ENCODE measurements around the gene CADM2. TPM values are rescaled to one million over a fixed set of nuclear protein-coding genes. Genes with fewer than 3 reads are reported as not detected.
"Not testable (repeated sequence)": the region's sequence is repeated elsewhere in the genome, so short reads cannot be mapped to it uniquely, and the experiment has no call there.

The CADM2 gene
- total RNA-seq, 2 donors from 2014 or later = 8.9 to 11.6 TPM

DNA sequence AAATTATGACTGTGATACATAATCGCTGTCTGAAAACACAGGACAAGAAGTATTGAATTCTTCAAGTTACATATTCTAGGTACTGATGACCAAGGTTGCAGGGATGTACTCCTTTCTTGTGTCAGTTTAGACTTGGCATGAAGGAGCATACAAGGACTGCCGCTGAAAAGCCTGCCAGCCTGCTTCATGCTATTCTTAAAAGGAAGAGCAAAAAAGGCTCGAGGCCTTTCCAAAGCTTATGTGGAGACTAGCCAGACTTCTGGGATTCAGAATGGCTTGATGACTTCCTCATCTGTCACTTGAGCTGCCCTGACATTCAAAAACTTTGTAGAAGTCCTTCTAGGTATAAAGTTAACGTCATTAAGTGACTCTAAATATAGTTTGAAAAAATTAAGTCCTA lies 92.0 kb downstream of the CADM2 start:
- DNase-seq (no peak), ATAC-seq (no peak)
- intact Hi-C loops (cut with DNase I) = no loop called here

GRCh38 chr3:85051786-85052185 lies 93.0 kb downstream of the CADM2 start:
- no peak for ATAC-seq
- no peak for DNase-seq
- intact Hi-C loops (cut with DNase I) = no loop called here

DNA sequence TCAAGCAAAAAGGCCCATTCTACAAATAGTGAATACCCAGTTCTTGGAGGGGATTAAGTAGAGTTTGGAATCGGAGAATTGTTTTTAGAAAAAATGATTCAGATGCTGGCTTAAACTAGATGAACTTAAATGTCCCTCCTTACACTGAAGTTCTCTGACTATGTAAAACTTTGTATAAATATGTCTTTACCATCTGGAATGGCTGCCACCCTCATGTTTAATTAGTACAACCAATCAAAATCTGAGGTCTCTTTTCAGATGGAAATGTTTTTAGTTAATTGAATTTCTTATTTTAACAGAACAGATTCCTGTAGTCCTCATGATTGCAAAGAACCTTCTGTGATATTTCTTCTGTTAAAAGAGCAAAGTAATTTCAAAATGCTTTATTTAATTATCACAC lies 94.8 kb downstream of the CADM2 start:
- DNase-seq (no peak), ATAC-seq (no peak)
- intact Hi-C loops (cut with DNase I) = no loop called here

- intact Hi-C loops (cut with DNase I) = no loop called here
- ATAC-seq (no peak), DNase-seq (no peak)
These were observed 95.8 kb downstream of the CADM2 start for GRCh38 chr3:85054579-85054978.

GRCh38 chr3:85068911-85069310 lies 110.1 kb downstream of the CADM2 start:
- intact Hi-C loops (cut with DNase I) = no loop called here
- ATAC-seq = no peak
- DNase-seq = no peak

DNA sequence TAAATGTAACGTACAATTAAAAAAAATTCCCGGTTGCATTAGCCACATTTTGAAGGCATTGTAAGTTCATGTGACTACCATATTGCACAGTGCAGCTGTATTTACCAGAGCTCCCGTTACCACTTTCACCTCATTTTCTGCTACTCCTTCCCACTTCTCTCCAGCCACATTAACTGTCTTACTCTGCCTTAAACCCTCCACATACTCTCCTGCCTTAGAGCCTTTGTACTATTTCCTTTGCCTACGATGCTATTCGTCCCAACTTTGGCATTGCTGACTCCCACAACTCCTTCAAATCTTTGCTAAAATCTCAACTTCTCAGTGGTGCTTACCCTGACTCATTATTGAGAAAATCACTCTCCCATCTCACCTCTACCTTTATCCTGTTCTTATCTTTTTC lies 115.2 kb downstream of the CADM2 start:
- ATAC-seq (no peak), DNase-seq (no peak)
- intact Hi-C loops (cut with DNase I) = no loop called here

- ATAC-seq (no peak), DNase-seq (no peak)
- intact Hi-C loops (cut with DNase I) = no loop called here
These were observed 116.9 kb downstream of the CADM2 start for GRCh38 chr3:85075663-85076062.

DNA sequence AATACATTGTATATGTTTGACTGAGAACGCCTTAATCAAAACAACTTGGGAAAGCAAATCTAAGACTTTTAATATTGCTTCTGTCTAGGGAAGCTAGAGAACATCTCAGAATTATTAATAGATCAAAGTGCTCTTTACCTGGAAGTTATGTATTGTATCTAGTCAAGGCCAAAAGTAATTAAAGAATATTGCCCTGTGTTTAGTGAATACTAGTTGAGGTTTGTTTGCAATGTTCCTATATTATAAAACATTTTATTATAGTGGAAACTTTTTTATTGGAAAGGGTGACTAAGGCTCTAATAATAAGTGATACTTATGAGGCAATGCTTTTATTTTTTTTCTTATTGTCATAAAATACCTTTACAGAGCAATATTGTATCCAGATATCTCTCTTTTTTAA lies 118.2 kb downstream of the CADM2 start:
- DNase-seq (no peak), ATAC-seq (no peak)
- intact Hi-C loops (cut with DNase I) = no loop called here

DNA sequence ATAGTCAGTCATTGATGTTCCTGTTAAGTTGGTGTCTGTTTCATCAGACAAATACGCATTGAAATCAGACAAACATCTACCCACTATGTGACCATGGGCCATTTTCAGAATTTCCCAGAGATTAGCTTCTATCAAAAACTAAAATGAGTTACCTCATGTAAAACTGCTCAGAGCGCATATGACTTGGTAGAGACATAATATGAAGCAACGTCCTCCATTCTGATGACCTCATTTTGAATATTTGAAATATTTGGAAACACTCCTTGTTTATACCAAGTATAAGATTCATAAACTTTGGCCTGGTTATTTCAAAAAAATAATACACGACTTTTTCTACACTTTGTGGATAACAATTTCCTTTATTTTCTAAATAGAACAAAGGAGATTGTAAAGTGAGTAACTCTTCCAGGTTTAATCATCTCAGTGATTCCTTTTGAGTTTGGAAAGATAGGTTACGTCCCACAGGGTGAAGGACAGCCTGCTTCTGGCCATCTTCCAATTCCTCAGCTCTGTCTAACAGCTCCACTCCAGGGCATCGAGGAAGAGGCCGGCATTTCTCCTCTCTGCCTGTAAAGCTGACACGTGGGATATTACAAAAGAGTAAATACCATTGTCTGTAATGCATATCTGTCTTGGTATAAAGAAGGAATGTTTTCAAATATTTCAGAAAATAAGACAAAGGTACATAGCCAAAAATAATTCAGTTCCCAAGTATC lies 122.6 kb downstream of the CADM2 start:
- ATAC-seq = peak; percentile 61 to 90
- intact Hi-C loops (cut with DNase I) = no loop called here
- peak; percentile 36 for DNase-seq

- no peak for ATAC-seq
- intact Hi-C loops (cut with DNase I) = no loop called here
- no peak for DNase-seq
These were observed 131.7 kb downstream of the CADM2 start for GRCh38 chr3:85090495-85090894.

GRCh38 chr3:85100316-85100715 lies 141.5 kb downstream of the CADM2 start:
- ATAC-seq (no peak), DNase-seq (no peak)
- intact Hi-C loops (cut with DNase I) = no loop called here

- no peak for DNase-seq
- intact Hi-C loops (cut with DNase I) = no loop called here
- no peak for ATAC-seq
These were observed 144.0 kb downstream of the CADM2 start for GRCh38 chr3:85102781-85103180.

DNA sequence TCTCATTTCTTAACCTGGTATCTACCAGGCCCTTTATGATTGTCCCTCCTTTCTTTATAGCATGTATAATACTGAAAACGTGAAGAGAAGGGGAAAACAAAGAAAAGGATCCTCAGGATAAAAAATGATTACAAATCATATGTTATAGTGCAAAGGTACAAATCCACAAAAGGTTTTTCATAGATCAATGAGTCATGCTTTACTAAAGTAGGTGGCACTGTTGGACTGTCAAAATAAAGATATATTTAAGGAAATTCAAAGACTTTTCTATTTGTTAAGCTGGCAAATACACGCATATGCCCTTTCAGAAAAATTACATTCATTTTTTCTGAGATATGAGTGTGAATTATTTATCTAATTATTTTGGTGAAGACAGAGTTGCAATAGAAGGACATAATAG lies 151.6 kb downstream of the CADM2 start:
- intact Hi-C loops (cut with DNase I) = no loop called here
- DNase-seq = no peak
- ATAC-seq = no peak

GRCh38 chr3:85120879-85121278 lies 162.1 kb downstream of the CADM2 start:
- ATAC-seq (no peak), DNase-seq (no peak)
- intact Hi-C loops (cut with DNase I) = no loop called here

- intact Hi-C loops (cut with DNase I); ATAC-seq; DNase-seq: not testable (repeated sequence)
These were observed 174.1 kb downstream of the CADM2 start for GRCh38 chr3:85132864-85133263.

DNA sequence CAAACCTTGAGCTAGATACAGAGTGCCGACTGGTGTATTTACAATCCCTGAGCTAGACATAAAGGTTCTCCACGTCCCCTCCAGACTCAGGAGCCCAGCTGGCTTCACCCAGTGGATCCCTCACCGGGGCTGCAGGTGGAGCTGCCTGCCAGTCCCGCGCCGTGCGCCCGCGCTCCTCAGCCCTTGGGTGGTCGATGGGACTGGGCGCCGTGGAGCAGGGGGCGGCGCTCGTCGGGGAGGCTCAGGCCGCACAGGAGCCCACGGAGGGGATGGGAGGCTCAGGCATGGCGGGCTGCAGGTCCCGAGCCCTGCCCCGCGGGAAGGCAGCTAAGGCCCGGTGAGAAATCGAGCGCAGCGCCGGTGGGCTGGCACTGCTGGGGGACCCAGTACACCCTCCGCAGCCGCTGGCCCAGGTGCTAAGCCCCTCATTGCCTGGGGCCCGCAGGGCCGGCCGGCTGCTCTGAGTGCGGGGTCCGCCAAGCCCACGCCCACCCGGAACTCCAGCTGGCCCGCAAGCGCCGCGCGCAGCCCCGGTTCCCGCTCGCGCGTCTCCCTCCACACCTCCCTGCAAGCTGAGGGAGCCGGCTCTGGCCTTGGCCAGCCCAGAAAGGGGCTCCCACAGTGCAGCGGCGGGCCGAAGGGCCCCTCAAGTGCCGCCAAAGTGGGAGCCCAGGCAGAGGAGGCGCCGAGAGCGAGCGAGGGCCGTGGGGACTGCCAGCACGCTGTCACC lies 175.1 kb downstream of the CADM2 start:
- DNase-seq; ATAC-seq; intact Hi-C loops (cut with DNase I): not testable (repeated sequence)

GRCh38 chr3:85142626-85143025 lies 183.8 kb downstream of the CADM2 start:
- ATAC-seq = no peak
- no peak for DNase-seq
- intact Hi-C loops (cut with DNase I) = no loop called here

- ATAC-seq (no peak), DNase-seq (no peak)
- intact Hi-C loops (cut with DNase I) = no loop called here
These were observed 189.2 kb downstream of the CADM2 start for GRCh38 chr3:85148036-85148435.

- intact Hi-C loops (cut with DNase I) = no loop called here
- DNase-seq = no peak
- no peak for ATAC-seq
These were observed 192.8 kb downstream of the CADM2 start for GRCh38 chr3:85151555-85151954.

GRCh38 chr3:85153279-85153678 lies 194.5 kb downstream of the CADM2 start:
- ATAC-seq; DNase-seq; intact Hi-C loops (cut with DNase I): not testable (repeated sequence)

DNA sequence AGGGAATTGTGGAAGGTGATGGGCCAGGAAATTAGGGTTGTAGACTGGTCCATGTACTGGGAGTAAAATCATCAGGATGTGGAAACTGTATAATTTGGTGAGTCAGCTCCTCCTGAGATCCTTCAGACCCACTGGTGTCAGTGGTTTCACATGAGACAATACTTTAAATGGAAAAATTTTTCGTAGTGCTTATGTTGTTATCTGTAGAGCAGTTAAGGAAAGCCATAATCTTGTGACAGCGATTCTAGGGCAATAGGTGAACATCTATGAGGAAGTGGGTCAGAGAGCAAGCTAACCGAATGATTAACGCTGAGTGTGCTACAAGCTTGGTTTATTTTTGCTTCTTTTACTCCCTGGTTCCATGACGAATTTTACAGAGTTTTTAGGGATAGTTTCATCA lies 200.6 kb downstream of the CADM2 start:
- intact Hi-C loops (cut with DNase I) = no loop called here
- ATAC-seq (no peak), DNase-seq (no peak)
